Natural killer cell (primary cell): Measurements from ENCODE around the gene MRPS35. TPM values are rescaled to one million over a fixed set of nuclear protein-coding genes. Genes with fewer than 3 reads are reported as not detected.

ENCODE experiments used
- ATAC-seq, 3 donors: fragments of 150-1000 bp in 2 of 3; fragments of 200-7000 bp in 1 of 3; cut with Tn5 transposase; 1 replicate in 1 of 3; 2 replicates in 2 of 3; pipeline ENCODE4 v1.10.0; 2021; ENCODE audit warnings: mild to moderate bottlenecking in 2 of 3, moderate library complexity in 2 of 3
- DNase-seq, 2 donors: peaks; one replicate each; pipeline versions ENCODE4 v3.0.0 to v3.0.0-alpha.2; 2013 to 2021; ENCODE audit warnings: mixed read lengths in 1 of 2
- H3K27ac ChIP-seq: one replicate; pipeline ENCODE4 v1.5.1; 2013; ENCODE audit warnings: mild to moderate bottlenecking, low read length
- H3K27me3 ChIP-seq: one replicate; pipeline ENCODE4 v1.6.1; 2013; ENCODE audit warnings: low read length; ENCODE audit not compliant: control insufficient read depth, insufficient read depth
- H3K36me3 ChIP-seq: one replicate; pipeline ENCODE4 v1.6.1; 2013; ENCODE audit warnings: low read length; ENCODE audit not compliant: control insufficient read depth, insufficient read depth
- H3K4me1 ChIP-seq: one replicate; pipeline ENCODE4 v1.6.1; 2013; ENCODE audit warnings: low read length; ENCODE audit not compliant: control insufficient read depth, insufficient read depth
- H3K4me3 ChIP-seq: one replicate; pipeline ENCODE4 v1.5.1; 2013; ENCODE audit warnings: low read length
- H3K9me3 ChIP-seq: one replicate; pipeline ENCODE4 v1.6.1; 2013; ENCODE audit warnings: low read length; ENCODE audit not compliant: control insufficient read depth, insufficient read depth
- H3K27ac Mint-ChIP-seq, 2 donors: one replicate each; pipeline ENCODE4 v1.8.0; 2022; ENCODE audit warnings: mild to moderate bottlenecking in 2 of 2, mixed read lengths in 2 of 2, moderate library complexity in 1 of 2
- H3K27me3 Mint-ChIP-seq, 2 donors: one replicate each; pipeline ENCODE4 v1.8.0; 2022; ENCODE audit warnings: low read depth in 2 of 2, mixed read lengths in 2 of 2
- H3K36me3 Mint-ChIP-seq: one replicate; pipeline ENCODE4 v1.8.0; 2022; ENCODE audit warnings: mixed read lengths
- H3K4me1 Mint-ChIP-seq, 2 donors: one replicate each; pipeline ENCODE4 v1.8.0; 2022; ENCODE audit warnings: mixed read lengths in 2 of 2
- H3K4me3 Mint-ChIP-seq: one replicate; pipeline ENCODE4 v1.8.0; 2022; ENCODE audit warnings: mild to moderate bottlenecking, moderate library complexity, mixed read lengths
- H3K9me3 Mint-ChIP-seq, 2 donors: one replicate each; pipeline ENCODE4 v1.8.0; 2022; ENCODE audit warnings: mixed read lengths in 2 of 2
- WGBS: methylation state at CpG from one replicate; pipeline ENCODE4 v1.1.7; 2013; ENCODE audit warnings: missing lambda C conversion rate; ENCODE audit not compliant: insufficient coverage; 5-methylcytosine and 5-hydroxymethylcytosine counted together
- intact Hi-C: fragments of 100-400 bp; cut with micrococcal nuclease; formaldehyde crosslinking; loops from one replicate; pipeline ENCODE4 v1.14.2; 2022
- total RNA-seq, 4 donors: library from RNA; stranded (reverse); fragments of 120-200 nt in 1 of 4; gene quantifications; one replicate each; pipeline versions ENCODE4 v1.2.3 to v1.2.4, GENCODE V29; 2013 to 2022
- TF ChIP-seq, protein P1 (sequence below): fragments of 200-600 bp; IDR thresholded peaks from one replicate; pipeline ENCODE4 v1.8.0; 2022; ENCODE audit warnings: antibody characterized with exemption

MRPS35 gene
- total RNA-seq, 3 donors from 2014 or later (not counting 1 experiment from before 2014, with no cell fraction given), result 16.7 to 20.5 (median 18.6) TPM

DNA sequence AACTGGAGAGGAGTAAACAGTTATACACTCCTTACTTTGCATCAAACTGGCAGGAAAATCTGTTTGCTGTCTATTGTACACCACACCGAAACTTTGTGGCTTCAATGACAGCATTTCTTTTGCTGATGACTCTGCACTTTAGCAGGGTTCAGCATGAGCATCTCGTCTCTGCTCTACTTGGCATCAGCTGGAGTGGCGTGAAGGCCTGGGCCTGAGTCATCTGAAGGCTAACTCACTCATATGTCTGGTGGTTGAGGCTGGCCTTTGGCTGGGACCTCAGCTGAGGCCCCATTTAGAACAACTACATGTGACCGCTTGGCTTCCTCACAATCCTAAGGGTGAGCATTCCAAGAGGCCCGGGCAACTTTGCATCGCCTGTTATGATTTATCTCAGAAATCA lies 43.1 kb upstream of the MRPS35 start:
- WGBS, result 77% methylated on average over 6 of the region's 6 CpGs
- no peaks in the 10 kb centered on the region for H3K36me3 Mint-ChIP-seq
- no peak overlapping the region for H3K4me3 ChIP-seq
- no peaks in the 10 kb centered on the region for H3K4me1 Mint-ChIP-seq
- H3K9me3 Mint-ChIP-seq, result no peaks in the 10 kb centered on the region
- no peaks in the 10 kb centered on the region for H3K27me3 ChIP-seq
- no peaks in the 10 kb centered on the region for H3K4me1 ChIP-seq
- H3K9me3 ChIP-seq, result no peaks in the 10 kb centered on the region
- no peak overlapping the region for H3K27ac ChIP-seq
- no peaks in the 10 kb centered on the region for H3K36me3 ChIP-seq
- no peak overlapping the region for H3K4me3 Mint-ChIP-seq
- intact Hi-C loops, result no loop called here
- ATAC-seq (no peak), DNase-seq (no peak)
- TF ChIP-seq, protein P1, sequence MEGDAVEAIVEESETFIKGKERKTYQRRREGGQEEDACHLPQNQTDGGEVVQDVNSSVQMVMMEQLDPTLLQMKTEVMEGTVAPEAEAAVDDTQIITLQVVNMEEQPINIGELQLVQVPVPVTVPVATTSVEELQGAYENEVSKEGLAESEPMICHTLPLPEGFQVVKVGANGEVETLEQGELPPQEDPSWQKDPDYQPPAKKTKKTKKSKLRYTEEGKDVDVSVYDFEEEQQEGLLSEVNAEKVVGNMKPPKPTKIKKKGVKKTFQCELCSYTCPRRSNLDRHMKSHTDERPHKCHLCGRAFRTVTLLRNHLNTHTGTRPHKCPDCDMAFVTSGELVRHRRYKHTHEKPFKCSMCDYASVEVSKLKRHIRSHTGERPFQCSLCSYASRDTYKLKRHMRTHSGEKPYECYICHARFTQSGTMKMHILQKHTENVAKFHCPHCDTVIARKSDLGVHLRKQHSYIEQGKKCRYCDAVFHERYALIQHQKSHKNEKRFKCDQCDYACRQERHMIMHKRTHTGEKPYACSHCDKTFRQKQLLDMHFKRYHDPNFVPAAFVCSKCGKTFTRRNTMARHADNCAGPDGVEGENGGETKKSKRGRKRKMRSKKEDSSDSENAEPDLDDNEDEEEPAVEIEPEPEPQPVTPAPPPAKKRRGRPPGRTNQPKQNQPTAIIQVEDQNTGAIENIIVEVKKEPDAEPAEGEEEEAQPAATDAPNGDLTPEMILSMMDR, result no peak
- peaks cover 8 to 15% of the 10 kb centered on the region in 2 donors for H3K27me3 Mint-ChIP-seq
- H3K27ac Mint-ChIP-seq, result no peak overlapping the region

GRCh38 chr12:27672051-27672450 lies 38.6 kb upstream of the MRPS35 start:
- H3K27me3 ChIP-seq, result no peaks in the 10 kb centered on the region
- H3K4me1 Mint-ChIP-seq, result no peaks in the 10 kb centered on the region
- no peaks in the 10 kb centered on the region for H3K9me3 ChIP-seq
- no peaks in the 10 kb centered on the region for H3K9me3 Mint-ChIP-seq
- no peak for DNase-seq
- no peak overlapping the region for H3K4me3 ChIP-seq
- WGBS, result 97% methylated on average over 3 of the region's 4 CpGs
- no peaks in the 10 kb centered on the region for H3K4me1 ChIP-seq
- no peaks in the 10 kb centered on the region for H3K36me3 Mint-ChIP-seq
- intact Hi-C loops, result no loop called here
- H3K4me3 Mint-ChIP-seq, result no peak overlapping the region
- H3K27ac ChIP-seq, result no peak overlapping the region
- H3K27me3 Mint-ChIP-seq, result peaks cover 8 to 10% of the 10 kb centered on the region in 2 donors
- TF ChIP-seq, protein P1, result no peak
- H3K36me3 ChIP-seq, result no peaks in the 10 kb centered on the region
- ATAC-seq, result no peak
- H3K27ac Mint-ChIP-seq, result no peak overlapping the region

GRCh38 chr12:27672643-27673042 lies 38.0 kb upstream of the MRPS35 start:
- TF ChIP-seq, protein P1, result no peak
- H3K36me3 Mint-ChIP-seq, result no peaks in the 10 kb centered on the region
- peaks cover 8 to 11% of the 10 kb centered on the region in 2 donors for H3K27me3 Mint-ChIP-seq
- no peaks in the 10 kb centered on the region for H3K27me3 ChIP-seq
- no peaks in the 10 kb centered on the region for H3K4me1 Mint-ChIP-seq
- ATAC-seq (no peak), DNase-seq (no peak)
- no peak overlapping the region for H3K27ac ChIP-seq
- H3K9me3 Mint-ChIP-seq, result no peaks in the 10 kb centered on the region
- H3K4me3 ChIP-seq, result no peak overlapping the region
- WGBS, result 93% methylated on average over 1 of the region's 1 CpG
- intact Hi-C loops, result no loop called here
- H3K4me3 Mint-ChIP-seq, result no peak overlapping the region
- H3K27ac Mint-ChIP-seq, result no peak overlapping the region
- H3K4me1 ChIP-seq, result no peaks in the 10 kb centered on the region
- H3K36me3 ChIP-seq, result no peaks in the 10 kb centered on the region
- no peaks in the 10 kb centered on the region for H3K9me3 ChIP-seq

DNA sequence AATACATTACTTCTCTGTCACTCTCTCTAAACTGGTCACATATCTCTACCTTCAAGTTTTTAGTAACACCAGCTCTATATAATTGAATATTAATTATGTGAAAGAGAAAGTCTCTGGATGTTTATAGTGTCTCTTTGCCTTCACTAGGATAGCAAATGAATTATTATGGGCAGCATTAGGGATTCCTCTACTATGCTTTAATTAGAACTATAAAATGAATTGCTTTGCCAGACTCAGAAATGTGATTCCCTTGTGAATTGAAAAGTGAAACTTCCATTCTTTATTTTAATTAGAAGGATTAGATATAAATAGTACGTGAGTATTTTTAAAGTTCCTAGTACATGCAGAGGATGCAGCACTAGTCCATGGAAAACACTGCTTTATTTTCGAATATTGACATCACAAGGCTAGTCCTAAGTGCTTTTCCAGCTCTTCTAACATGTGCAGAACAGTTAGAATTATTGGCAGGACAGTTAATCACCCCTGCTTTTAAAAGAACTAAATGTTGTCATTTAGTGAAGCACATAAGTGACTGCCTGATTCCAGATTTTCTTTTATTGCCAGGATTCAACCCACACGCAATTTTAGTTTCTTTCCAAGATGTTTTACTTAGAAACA lies 37.4 kb upstream of the MRPS35 start:
- H3K4me3 Mint-ChIP-seq, result no peak overlapping the region
- intact Hi-C loops, result no loop called here
- Histone ChIP-seq H3K36me3 (no peaks in the 10 kb centered on the region), H3K27me3 (no peaks in the 10 kb centered on the region), H3K4me3 (no peak overlapping the region), H3K27ac (no peak overlapping the region), H3K9me3 (no peaks in the 10 kb centered on the region), H3K4me1 (no peaks in the 10 kb centered on the region)
- 94% methylated on average over 2 of the region's 3 CpGs for WGBS
- no peak for DNase-seq
- peaks cover 8 to 11% of the 10 kb centered on the region in 2 donors for H3K27me3 Mint-ChIP-seq
- H3K27ac Mint-ChIP-seq, result no peak overlapping the region
- TF ChIP-seq, protein P1, result no peak
- no peak for ATAC-seq
- no peaks in the 10 kb centered on the region for H3K9me3 Mint-ChIP-seq
- no peaks in the 10 kb centered on the region for H3K36me3 Mint-ChIP-seq
- H3K4me1 Mint-ChIP-seq, result no peaks in the 10 kb centered on the region
